Suppressor macrophage (primary cell): Measurements from ENCODE around the gene LGR6.
"Not testable (repeated sequence)": the region's sequence is repeated elsewhere in the genome, so short reads cannot be mapped to it uniquely, and the experiment has no call there.

Experiments used
- DNase-seq, 4 experiments: peaks; one replicate each; pipeline ENCODE4 v3.0.0-alpha.2; 2020 to 2022

Gene LGR6

DNA sequence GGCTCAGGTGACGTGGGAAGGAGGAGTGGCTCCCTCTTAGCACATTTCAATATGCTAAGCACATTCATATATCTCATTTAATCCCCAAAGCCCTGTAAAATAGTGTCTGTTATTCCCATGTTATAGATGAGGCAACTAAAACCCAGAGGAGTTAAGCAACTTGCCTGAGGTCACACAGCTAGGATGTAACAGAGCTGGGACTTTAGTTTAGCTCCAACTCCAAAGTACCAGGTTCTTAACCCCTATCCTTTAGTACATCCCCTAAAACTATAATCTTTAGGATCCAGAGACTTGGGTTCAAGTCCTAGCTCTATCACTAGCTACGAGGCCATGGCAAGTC lies 48.5 kb downstream of the LGR6 start:
- DNase-seq, result no peak

GRCh38 chr1:202243006-202243405 lies 49.4 kb downstream of the LGR6 start:
- DNase-seq, result no peak

DNA sequence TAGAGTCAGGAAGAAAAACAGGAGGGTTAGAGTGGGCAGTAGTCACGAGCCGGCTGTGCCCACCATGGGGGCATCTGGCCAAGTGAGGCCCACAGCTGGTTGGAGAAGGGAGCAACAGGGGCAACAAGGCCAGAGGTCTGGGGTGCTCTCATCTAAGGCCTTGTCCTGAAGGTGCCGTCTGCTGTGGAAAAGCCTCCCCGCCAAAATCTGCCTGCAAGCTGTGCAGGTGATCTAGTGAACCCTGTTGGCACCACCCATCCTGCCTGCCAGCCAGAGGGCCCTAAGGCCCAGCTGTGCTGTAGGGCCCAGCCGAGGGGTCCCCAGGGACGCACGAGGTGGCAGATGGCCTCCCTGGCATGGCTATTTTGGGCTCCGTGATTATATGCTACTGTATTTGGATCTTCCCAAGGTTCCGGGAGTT lies 51.3 kb downstream of the LGR6 start:
- no peak for DNase-seq

DNA sequence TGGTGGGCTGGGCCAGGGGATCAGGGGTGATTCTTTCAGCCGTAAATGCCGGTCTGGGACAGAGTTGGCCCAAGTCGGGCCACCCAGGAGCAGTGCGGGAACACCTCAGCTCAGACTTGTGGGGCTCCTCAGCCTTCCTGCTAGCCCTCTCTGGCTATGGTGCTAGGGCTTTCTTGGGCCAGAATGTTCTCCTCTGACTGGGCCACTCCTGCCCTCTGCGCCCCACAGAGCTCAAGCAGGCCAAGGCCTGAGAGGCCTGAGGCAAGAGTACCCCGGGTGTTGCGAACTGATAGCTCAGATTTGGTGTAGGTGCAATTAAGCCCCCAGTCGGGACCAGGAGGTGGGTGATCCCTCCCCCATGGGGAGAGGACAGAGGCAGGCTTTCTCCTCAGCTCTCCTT lies 51.8 kb downstream of the LGR6 start:
- DNase-seq, result no peak

- DNase-seq, result no peak
These were observed 53.5 kb downstream of the LGR6 start for GRCh38 chr1:202247104-202247503.

- DNase-seq, result no peak
These were observed 54.5 kb downstream of the LGR6 start for GRCh38 chr1:202247837-202248795.

DNA sequence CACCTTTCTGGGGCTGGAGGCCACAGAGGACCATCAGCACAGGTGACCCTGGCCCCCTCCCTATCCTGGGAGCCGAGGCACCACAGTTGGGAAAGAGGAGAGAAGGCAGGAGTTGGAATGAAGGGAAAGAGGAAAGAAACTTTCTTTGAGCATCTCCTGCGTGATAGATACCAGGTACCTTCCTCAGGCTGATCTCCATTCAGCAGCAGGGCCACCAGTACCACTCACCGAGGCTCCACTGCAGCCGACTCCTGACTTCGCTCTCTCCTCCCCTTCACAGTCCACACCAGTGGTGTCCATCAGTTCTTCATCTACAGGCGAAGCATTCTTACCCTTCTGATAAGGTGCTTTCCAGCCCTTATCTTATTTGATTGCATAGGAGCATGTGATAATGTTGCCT lies 55.3 kb downstream of the LGR6 start:
- DNase-seq, result no peak

DNA sequence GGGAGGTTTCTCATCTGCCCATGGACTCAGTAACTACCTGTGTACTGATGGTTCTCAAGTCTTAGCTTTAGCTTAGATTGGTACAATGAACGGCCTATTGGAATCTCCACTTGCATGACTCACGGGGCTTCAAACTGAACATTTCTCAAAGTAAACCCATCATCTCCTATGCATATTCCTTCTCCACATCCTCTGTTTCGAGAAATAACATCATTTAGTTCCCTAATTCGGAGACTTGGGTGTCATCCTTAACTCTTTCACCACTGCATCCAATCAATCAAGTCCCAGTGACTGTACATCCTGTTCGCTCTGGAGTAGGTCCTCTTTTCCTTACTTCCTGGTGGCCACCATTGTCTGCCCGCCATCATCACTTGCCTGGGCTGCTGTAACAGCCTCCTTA lies 55.8 kb downstream of the LGR6 start:
- peak in 1 of 4 experiments; percentile 22 for DNase-seq

DNA sequence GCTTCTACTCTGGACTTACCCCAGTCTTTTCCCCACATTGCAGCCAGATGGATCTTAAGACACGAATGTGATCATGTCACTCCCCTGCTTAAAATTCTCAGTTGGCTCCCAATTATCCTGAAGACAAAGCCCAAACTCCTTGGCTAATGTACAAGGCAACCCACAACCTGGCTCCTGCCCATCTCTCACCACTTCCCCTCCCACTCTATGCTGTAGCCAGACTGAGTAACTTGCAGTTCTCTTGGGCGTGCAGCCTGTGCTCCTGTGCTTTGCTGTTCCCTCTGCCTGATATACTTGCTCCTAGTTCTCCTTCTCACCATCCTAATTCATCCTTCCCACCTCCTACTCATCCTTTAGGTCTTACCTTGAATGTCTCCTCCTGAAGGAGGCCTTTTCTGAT lies 56.2 kb downstream of the LGR6 start:
- peak in 2 of 4 experiments; percentile 17 to 19 for DNase-seq

DNA sequence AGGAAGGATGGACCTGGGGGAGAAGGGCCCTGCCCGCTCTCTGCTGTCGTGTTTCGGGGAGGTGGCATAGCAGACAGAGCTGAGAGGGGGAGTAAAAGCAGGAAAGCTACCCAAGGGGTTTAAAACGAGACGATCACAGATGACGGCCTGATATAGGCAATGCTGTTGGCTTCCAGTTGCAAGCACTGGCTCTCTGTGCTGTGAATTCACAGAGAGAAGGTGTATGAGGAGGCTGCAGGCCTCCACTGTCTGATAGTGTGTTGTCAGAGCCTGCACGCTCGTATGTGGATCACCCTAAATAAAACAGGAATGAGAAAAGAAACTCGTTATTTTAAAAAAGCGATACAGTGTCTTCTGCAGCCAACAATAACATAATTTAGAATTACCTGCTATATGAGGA lies 57.4 kb downstream of the LGR6 start:
- DNase-seq, result no peak

DNA sequence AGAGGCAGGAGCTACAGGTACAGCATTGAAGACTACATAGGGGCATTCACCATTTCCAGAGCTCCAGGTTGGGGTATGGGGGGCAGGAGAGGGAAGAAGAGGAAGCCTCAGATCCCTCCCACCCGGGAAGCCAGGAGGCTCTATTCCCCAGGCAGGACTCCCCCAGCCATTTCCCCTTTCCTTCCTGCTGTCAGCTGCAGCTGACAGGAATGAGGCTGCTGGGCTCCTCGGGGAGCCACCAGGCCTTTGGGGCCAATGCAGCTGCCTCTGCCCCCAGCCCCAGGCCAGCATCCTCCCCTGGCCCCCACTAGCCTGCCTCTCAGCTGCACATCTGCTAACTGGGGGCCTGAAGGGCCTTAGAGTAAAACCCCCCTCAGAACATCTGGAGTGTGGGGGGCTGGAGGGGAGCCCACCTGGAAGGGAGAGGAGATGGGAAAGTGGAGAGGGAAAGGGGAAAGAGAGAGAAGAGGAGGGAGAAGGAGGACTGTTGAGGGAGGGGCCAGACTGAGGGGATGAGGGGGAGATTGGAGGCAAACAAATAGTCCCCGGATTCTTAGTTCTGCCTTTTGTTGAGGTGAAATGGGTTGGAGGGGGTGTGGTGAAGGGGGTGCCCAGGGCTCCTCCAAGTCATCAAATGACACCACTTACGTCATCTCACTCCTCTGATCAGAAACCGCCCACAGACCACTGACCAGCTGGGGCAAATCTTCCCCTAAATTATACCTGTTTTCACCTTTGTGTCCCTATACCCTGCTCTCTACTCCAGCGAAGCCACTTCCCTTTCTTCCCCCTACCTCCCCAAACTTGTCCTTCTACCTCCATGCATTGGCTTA lies 58.0 kb downstream of the LGR6 start:
- peak in 1 of 4 experiments; percentile 9 for DNase-seq

DNA sequence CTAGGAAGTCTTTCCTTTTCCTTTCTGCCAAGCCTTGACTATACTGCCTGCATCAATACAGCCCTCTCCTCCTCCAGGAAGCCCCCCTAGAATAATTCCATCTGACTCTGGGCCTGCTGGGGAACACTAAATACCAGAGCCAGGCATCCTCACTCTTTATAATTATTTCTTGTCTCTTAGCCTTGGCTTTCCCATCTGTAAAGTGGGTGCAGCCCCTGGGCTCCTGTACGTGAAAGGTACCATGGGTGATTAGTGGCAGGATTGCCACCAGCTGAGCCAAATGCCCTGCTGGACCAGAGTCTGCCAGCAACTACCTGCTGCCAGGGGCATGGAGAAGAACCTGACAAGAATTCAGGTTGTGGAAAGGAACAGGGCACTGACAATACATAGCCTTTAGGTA lies 58.7 kb downstream of the LGR6 start:
- DNase-seq, result no peak

- no peak for DNase-seq
These were observed 61.1 kb downstream of the LGR6 start for GRCh38 chr1:202254454-202255252.

DNA sequence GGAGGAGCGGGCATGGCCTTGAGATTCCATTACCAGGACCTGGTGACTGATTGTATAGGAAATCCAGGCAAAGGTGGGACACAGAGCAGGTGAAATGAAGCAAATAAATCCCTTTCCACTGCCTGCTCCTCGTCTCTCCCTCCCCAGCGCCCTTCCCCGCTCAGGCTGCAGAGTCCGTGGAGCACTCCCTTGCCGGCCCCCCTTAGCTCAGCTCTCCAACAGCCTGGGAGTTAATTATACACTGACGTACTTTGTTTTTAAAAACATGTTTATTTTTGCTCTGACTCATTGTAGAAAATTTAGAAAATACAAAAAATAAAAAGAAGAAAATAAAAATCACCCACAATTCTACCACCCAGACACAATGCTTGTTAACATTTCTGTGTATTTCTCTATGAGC lies 61.7 kb downstream of the LGR6 start:
- no peak for DNase-seq

DNA sequence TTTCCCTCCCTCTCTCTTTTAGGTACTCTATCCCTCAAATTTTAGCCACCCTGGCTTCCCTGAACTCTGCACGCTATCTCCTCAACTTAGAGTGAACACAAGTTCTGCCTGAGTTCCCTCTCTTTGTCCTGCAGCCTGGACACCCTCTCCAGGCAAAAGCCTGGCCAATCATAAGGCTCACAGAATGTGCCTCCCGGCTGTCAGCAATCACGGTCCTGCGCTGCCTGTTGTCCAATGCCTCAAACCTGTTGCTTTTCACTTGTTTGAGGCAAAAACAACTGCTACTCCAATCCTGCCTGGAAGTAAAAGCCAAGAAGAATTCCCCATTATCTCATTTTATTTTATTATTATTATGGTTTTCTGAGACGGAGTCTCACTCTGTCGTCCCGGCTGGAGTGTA lies 66.1 kb downstream of the LGR6 start:
- DNase-seq, result no peak

GRCh38 chr1:202261209-202261958 lies 67.8 kb downstream of the LGR6 start:
- not testable (repeated sequence) for DNase-seq

DNA sequence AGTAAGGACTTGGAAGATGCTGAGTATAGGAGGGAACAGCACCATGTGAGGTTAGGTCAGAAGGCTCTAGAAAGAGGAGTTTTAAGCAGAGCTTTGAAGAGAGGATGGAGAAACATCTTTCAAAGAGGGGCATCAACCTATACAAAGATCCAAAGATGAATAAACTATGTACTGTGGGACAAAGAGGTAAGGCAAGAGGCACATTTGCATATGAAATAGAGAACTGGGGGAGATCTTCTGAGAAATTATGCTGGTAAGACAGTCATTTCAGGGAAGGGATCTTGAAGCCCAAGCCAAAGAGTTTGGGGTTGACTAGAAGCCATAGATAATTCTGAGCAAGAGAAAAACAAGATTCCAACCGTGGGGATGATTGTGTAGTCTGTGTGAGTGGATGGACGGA lies 70.0 kb downstream of the LGR6 start:
- DNase-seq, result no peak

- no peak for DNase-seq
These were observed 70.7 kb downstream of the LGR6 start for GRCh38 chr1:202264300-202264699.

DNA sequence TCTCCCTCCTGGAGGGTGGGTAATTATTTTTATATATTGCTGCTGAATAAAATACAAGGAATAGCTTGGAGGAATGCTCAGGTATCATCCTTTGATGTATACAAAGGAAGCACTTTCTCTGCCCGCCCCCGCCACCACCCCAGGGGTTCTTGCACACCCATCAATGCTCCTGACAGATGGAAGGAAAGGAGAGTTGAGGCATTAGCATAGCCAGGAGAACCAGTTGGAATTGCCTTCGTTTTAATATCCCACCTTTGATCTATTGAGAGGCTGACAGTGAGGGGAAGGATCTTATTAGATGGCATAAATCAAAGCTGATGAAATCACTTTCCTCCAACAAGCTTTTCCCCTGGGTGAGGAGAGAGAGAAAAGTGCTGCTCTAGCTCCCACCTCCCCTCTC lies 71.1 kb downstream of the LGR6 start:
- DNase-seq, result no peak

GRCh38 chr1:202266061-202266765 lies 72.6 kb downstream of the LGR6 start:
- no peak for DNase-seq

DNA sequence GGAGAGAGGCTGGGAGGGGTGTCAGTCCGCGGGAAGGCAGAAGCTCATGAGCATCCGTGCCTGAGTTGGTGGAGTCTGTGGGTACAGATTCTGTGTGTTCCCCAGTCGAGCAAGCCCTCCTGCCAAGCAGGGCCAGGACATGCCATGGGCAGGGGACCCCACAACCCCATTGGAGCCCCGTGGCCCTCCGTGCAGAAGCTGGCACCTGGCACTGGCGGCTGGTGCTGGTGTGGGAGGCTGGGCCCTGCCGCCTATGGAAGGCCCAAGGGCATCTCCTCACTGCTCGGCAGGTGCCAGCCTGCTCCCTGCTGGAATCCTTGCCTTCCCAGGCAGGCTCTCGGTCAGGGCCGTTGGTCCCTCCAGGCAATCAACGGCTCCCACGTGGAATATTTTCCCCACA lies 74.4 kb downstream of the LGR6 start:
- DNase-seq, result no peak

- DNase-seq, result no peak
These were observed 75.2 kb downstream of the LGR6 start for GRCh38 chr1:202268817-202269216.
